Measurements from ENCODE around the gene EBF4. TPM values are rescaled to one million over a fixed set of nuclear protein-coding genes. Genes with fewer than 3 reads are reported as not detected.
A peak's percentile ranks its signal among the peaks of the same experiment; 100 is the strongest.

The EBF4 gene
- total RNA-seq, 2 donors from 2014 or later = 2.0 to 7.5 TPM

- H3K27me3 ChIP-seq = peaks cover 35% of the 10 kb centered on the region
- H3K4me3 ChIP-seq = no peak overlapping the region
- H3K9me3 ChIP-seq = no peaks in the 10 kb centered on the region
- H3K27ac ChIP-seq = no peak overlapping the region
- no peak for DNase-seq
- H3K36me3 ChIP-seq = no peaks in the 10 kb centered on the region
- H3K9ac ChIP-seq (ENCODE audit: low read depth in 2 of 2, low read length in 2 of 2) = no peak overlapping the region
- no peak for TF ChIP-seq CTCF (IDR thresholded peaks at IDR 0.05)
- peaks cover 4% of the 10 kb centered on the region for H3K4me1 ChIP-seq
- intact Hi-C loops (cut with DNase I) = no loop called here
Measured at GRCh38 chr20:2798095-2798805, 105.7 kb downstream of the EBF4 start.

DNA sequence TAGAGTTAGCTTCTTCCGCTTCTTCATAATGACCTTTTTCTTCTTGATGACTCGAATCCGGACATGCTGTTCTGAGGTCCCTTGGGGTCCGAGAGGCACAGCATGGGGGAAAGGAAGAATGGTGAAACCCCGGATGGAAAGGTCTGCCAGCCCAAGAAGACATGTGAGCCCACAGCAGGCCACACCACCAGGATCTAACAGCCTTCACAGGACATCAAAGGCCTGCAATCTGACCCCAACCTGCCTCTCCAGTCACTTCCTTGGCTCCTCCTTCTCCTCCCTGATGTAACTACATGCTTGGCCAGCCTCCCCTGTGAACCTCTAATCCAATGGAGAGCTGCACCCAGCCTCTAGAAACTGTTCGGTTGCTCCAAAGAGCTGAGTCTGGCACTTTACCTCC, 106.2 kb downstream of the EBF4 start:
- intact Hi-C loops (cut with DNase I) = no loop called here
- H3K4me1 ChIP-seq = peaks cover 4% of the 10 kb centered on the region
- no peaks in the 10 kb centered on the region for H3K9me3 ChIP-seq
- no peak for TF ChIP-seq CTCF (IDR thresholded peaks at IDR 0.05)
- DNase-seq = no peak
- H3K4me3 ChIP-seq = no peak overlapping the region
- no peak overlapping the region for H3K27ac ChIP-seq
- H3K27me3 ChIP-seq = peaks cover 35% of the 10 kb centered on the region
- no peak overlapping the region for H3K9ac ChIP-seq (ENCODE audit: low read depth in 2 of 2, low read length in 2 of 2)
- H3K36me3 ChIP-seq = no peaks in the 10 kb centered on the region

DNA sequence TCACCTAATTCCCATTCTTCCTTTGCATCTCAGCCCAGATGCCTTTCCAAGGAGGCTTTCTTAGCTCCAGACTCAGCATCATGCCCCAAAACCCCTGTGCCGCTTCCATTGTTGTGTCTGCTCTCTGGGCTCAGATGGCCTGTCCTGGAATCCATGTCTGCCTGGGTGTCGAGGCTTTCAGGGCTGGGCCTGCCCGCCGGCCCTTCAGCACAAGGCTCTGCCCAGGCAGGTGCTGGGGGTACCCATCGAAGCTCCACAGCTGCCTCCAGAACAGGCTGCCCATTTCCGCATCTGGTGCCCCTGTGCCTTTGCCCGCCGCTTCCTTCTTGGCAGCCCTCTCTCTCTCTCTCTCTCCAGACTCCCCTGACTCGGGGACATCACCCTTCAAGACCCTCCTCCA, 106.7 kb downstream of the EBF4 start:
- peaks cover 4% of the 10 kb centered on the region for H3K4me1 ChIP-seq
- no peaks in the 10 kb centered on the region for H3K9me3 ChIP-seq
- no peak overlapping the region for H3K4me3 ChIP-seq
- no peak for DNase-seq
- peaks cover 35% of the 10 kb centered on the region for H3K27me3 ChIP-seq
- no peaks in the 10 kb centered on the region for H3K36me3 ChIP-seq
- H3K9ac ChIP-seq (ENCODE audit: low read depth in 2 of 2, low read length in 2 of 2) = no peak overlapping the region
- no peak overlapping the region for H3K27ac ChIP-seq
- no peak for TF ChIP-seq CTCF (IDR thresholded peaks at IDR 0.05)
- intact Hi-C loops (cut with DNase I) = no loop called here

DNA sequence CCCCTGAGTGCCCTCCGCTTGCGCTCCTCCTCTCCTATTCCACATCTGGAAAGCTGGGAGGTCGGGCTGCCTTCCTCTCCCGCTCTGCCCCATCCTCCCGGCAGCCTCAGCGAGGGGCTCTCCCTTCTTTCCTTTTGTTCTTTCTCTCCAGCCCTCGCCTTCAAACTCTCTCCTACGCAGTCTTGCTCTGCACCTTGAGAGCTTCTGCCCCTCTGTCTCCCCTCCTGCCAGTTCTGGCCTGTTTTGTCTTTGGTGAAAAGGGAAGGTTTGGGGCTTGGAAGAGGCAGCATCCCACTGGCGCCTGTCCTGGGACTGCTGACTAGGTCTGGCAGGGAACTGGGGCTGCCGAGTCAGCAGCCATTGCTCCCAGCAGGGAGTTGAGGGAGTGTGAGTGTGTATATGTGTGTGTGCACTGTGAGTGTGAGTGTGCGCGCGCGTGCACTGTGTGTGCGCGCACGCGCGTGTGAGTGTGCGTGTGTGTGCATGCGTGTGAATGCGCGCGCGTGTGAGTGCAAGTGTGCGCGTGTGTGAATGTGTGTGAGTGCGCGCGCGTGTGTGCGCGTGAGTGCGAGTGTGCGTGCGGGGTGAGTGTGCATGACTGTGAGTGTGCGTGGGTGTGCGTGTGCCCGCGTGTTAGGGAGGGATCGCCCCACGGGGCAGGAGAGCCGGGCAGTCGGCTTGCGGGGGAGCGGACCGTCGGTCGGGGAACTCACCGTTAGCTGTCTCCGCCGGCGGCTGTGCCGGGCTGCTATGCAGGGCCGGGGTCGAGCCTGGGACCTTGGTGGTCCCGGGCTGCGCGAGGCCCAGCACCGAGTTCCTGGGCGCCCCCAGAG, 107.3 kb downstream of the EBF4 start:
- TF ChIP-seq CTCF (IDR thresholded peaks at IDR 0.05) = no peak
- Histone ChIP-seq H3K4me1 (peaks cover 4% of the 10 kb centered on the region), H3K36me3 (no peaks in the 10 kb centered on the region), H3K9me3 (no peaks in the 10 kb centered on the region), H3K27ac (no peak overlapping the region), H3K27me3 (peaks cover 41% of the 10 kb centered on the region), H3K4me3 (peak overlapping the region; percentile 9), H3K9ac (ENCODE audit: low read depth in 2 of 2, low read length in 2 of 2) (peak overlapping the region in 1 of 2 donors; percentile 43)
- no peak for DNase-seq
- intact Hi-C loops (cut with DNase I) = no loop called here

DNA sequence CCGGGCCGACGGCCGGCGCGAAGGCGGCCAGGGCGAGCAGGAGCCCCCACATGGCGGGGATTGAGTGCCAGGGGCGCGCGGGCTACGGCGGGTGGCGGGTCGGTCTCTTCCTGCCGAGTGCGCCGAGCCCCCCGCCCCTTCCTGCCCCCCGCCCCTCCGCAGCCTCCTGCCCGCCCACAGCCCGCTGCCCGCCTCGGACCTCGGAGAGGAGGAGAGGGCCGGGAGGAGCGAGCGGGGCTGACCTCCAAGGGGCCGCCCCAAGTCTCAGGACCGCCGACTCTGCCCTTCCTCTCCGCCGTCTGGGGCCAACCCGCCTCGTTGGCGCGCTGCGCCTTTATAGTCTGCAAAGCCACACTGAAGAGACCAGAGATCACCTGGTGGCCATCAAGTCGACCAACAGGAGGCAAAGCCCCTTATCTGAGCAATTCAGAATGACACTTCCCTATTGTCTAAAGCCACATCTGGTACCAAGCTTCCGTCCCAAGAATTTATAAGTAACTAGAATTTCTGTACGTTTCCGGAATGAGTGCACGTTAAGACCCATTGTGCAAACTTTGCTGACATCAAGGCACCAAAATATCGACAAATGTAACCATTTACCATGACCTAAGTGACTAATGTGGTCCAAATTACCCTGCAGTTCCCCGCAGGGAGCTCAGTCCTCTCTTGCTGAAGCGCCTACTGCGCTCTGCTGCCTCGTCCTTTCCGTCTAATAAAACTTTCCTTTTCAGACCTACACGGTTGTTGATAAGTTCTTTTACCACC, 108.1 kb downstream of the EBF4 start, which contains the start of gene CPXM1:
Gene CPXM1, minus strand, starts transcription at position 107 of the 765 bp plus-strand sequence. Its CDS starts 55 bp downstream, at position 52.
- no peak for DNase-seq
- H3K4me1 ChIP-seq = peaks cover 4% of the 10 kb centered on the region
- intact Hi-C loops (cut with DNase I) = no loop called here
- H3K9ac ChIP-seq (ENCODE audit: low read depth in 2 of 2, low read length in 2 of 2) = peak within 1 kb of the TSS in 1 of 2 donors; percentile 43
- no peak for TF ChIP-seq CTCF (IDR thresholded peaks at IDR 0.05)
- no peak within 1 kb of the TSS for H3K27ac ChIP-seq
- no peaks in the 10 kb centered on the region for H3K9me3 ChIP-seq
- peak within 1 kb of the TSS; percentile 9 for H3K4me3 ChIP-seq
- H3K36me3 ChIP-seq = no peaks in the 10 kb centered on the region
- H3K27me3 ChIP-seq = peaks cover 49% of the 10 kb centered on the region
